ENCODE results near the gene ETFBKMT. TPM values are rescaled to one million over a fixed set of nuclear protein-coding genes. Genes with fewer than 3 reads are reported as not detected.

The ETFBKMT gene
- total RNA-seq, 1 experiment from 2014 or later, result 1.7 TPM

GRCh38 chr12:31647086-31647491 is 12.4 kb upstream of the ETFBKMT start:
- DNase-seq (ENCODE audit: low read depth, low spot score) (no peak), ATAC-seq (no peak)
- Histone ChIP-seq H3K9me3 (ENCODE audit: control insufficient read depth in 1 of 2, insufficient read depth in 1 of 2, low read depth in 1 of 2, low read length in 2 of 2) (no peaks in the 10 kb centered on the region), H3K9ac (ENCODE audit: low read length) (no peak overlapping the region), H2AFZ (ENCODE audit: low read depth, low read length, poor library complexity, severe bottlenecking) (no peak overlapping the region), H3K9me2 (ENCODE audit: insufficient read depth) (no peaks in the 10 kb centered on the region; the same call in 1 of the 2 replicates), H3K27ac (ENCODE audit: low read depth, low read length) (no peak overlapping the region), H3K36me3 (ENCODE audit: control insufficient read depth in 1 of 2, insufficient read depth in 2 of 2, low read length in 2 of 2) (no peaks in the 10 kb centered on the region), H3K4me1 (ENCODE audit: control insufficient read depth in 1 of 2, insufficient read depth in 2 of 2, low read length in 2 of 2) (no peaks in the 10 kb centered on the region), H3K27me3 (ENCODE audit: insufficient read depth, low read length) (no peaks in the 10 kb centered on the region), H4K20me1 (ENCODE audit: insufficient read depth) (no peaks in the 10 kb centered on the region), H3K4me2 (ENCODE audit: low read length) (no peak overlapping the region), H3K79me2 (ENCODE audit: insufficient read depth, low read length) (no peaks in the 10 kb centered on the region), H3K4me3 (replicated peaks in 1 of 2; ENCODE audit: low read depth in 1 of 2, low read length in 2 of 2) (no peak overlapping the region)
- RAD21 ChIA-PET (ENCODE audit: low non-redundant PET in 1 of 2, low total read pairs in 2 of 2, uncharacterized antibody in 2 of 2, unreplicated experiment in 2 of 2), result no interaction called here
- intact Hi-C loops (cut with micrococcal nuclease), result no loop called here
- TF ChIP-seq REST (IDR thresholded peaks at IDR 0.05; ENCODE audit: low read depth) (no peak), ZFX (IDR thresholded peaks at IDR 0.05) (no peak), ZBTB33 (IDR thresholded peaks at IDR 0.05; ENCODE audit: extremely low read depth, insufficient replicate concordance, low read length) (no peak), YY1 (IDR thresholded peaks at IDR 0.05; ENCODE audit: extremely low read depth, insufficient replicate concordance, low read depth, low read length) (no peak), SIN3A (IDR thresholded peaks at IDR 0.05; ENCODE audit: low read depth) (no peak), SP1 (IDR thresholded peaks at IDR 0.05; ENCODE audit: low read depth) (no peak), EZH2 (IDR thresholded peaks at IDR 0.05) (no peak), EGR1 (IDR thresholded peaks at IDR 0.05; ENCODE audit: low read depth) (no peak), MAX (IDR thresholded peaks at IDR 0.05) (no peak), CEBPB (IDR thresholded peaks at IDR 0.05; ENCODE audit: low read depth) (no peak), ELF1 (IDR thresholded peaks at IDR 0.05; ENCODE audit: borderline replicate concordance, low read depth) (no peak), FOSL1 (IDR thresholded peaks at IDR 0.05; ENCODE audit: low read depth) (no peak), TCF7L2 (IDR thresholded peaks at IDR 0.05; ENCODE audit: borderline replicate concordance, extremely low read depth, insufficient read depth, insufficient read length) (no peak), POLR2A (IDR thresholded peaks at IDR 0.05; ENCODE audit: borderline replicate concordance, extremely low read depth, insufficient read depth, insufficient read length) (no peak), SRF (IDR thresholded peaks at IDR 0.05; ENCODE audit: low read depth) (no peak), CBX3 (IDR thresholded peaks at IDR 0.05; ENCODE audit: low read depth) (no peak), JUND (IDR thresholded peaks at IDR 0.05) (no peak), ZNF274 (IDR thresholded peaks at IDR 0.05; ENCODE audit: low read depth, low read length) (no peak)
- CTCF ChIA-PET, result interaction anchor here (1.0 kb wide), 1 partner anchor 9 kb away, joined by 3 read pairs; no protein-coding TSS in a partner anchor
- POLR2A ChIA-PET, result no interaction called here
- BruUV-seq (replicated peaks), result no TSS peak

Measured in HCT116 (cell line).